NCI-H1092 treated with DMSO at 0.1 percent for 48 hours (cell line): ENCODE data around the gene NOL4L.
A peak's percentile ranks its signal among the peaks of the same experiment; 100 is the strongest.

Source experiments
- DNase-seq: peaks from one replicate; lab custom pipeline; 2025; lab: John Stamatoyannopoulos, UW

NOL4L gene

GRCh38 chr20:32539817-32540675 is 45.1 kb downstream of the NOL4L start:
- DNase-seq = no peak

- DNase-seq = peak; percentile 20
Observed at GRCh38 chr20:32539026-32539816, 45.9 kb downstream of the NOL4L start.

- no peak for DNase-seq
Observed at GRCh38 chr20:32538526-32538939, 46.6 kb downstream of the NOL4L start.

GRCh38 chr20:32537657-32538525 is 47.2 kb downstream of the NOL4L start:
- no peak for DNase-seq

GRCh38 chr20:32536851-32537656 is 48.1 kb downstream of the NOL4L start:
- DNase-seq = peak; percentile 88

GRCh38 chr20:32535953-32536823 is 48.9 kb downstream of the NOL4L start:
- peak; percentile 92 for DNase-seq

- DNase-seq = peak; percentile 86
Observed at GRCh38 chr20:32535316-32535952, 49.7 kb downstream of the NOL4L start.

- DNase-seq = peak; percentile 60
Observed at GRCh38 chr20:32534661-32535240, 50.4 kb downstream of the NOL4L start.

GRCh38 chr20:32533732-32534131 is 51.4 kb downstream of the NOL4L start:
- no peak for DNase-seq

- DNase-seq = no peak
Observed at GRCh38 chr20:32532246-32532645, 52.9 kb downstream of the NOL4L start.

GRCh38 chr20:32528905-32529670 is 56.0 kb downstream of the NOL4L start:
- peak; percentile 31 for DNase-seq

- DNase-seq = peak; percentile 96
Observed at GRCh38 chr20:32528171-32528891, 56.8 kb downstream of the NOL4L start.

- DNase-seq = peak; percentile 79
Observed at GRCh38 chr20:32527447-32528055, 57.6 kb downstream of the NOL4L start.

GRCh38 chr20:32527052-32527446 is 58.1 kb downstream of the NOL4L start:
- peak; percentile 57 for DNase-seq

- DNase-seq = no peak
Observed at GRCh38 chr20:32526541-32526940, 58.6 kb downstream of the NOL4L start.

GRCh38 chr20:32526125-32526524 is 59.0 kb downstream of the NOL4L start:
- no peak for DNase-seq

- DNase-seq = peak; percentile 80
Observed at GRCh38 chr20:32524829-32525501, 60.2 kb downstream of the NOL4L start.
